Stomach (tissue), 4 donors: Measurements from ENCODE around the gene TM9SF2.

Experiments used
- POLR2A ChIP-seq, 4 donors: fragments of 450-650 bp; IDR thresholded peaks; one replicate each; pipeline ENCODE4 v1.6.1; 2016; ENCODE audit warnings: antibody characterized with exemption in 4 of 4, control low read depth in 2 of 4, mild to moderate bottlenecking in 1 of 4, moderate library complexity in 1 of 4
- POLR2AphosphoS5 ChIP-seq, 3 donors: sonication (generic); formaldehyde crosslinking; IDR thresholded peaks; one replicate each; pipeline ENCODE4 v1.6.1; 2016; ENCODE audit warnings: antibody characterized with exemption in 3 of 3
- TF ChIP-seq, protein P1 (sequence below), 7 experiments: fragments of 450-650 bp in 4 of 7; fragments of 200-600 bp in 3 of 7; sonication (generic) in 3 of 7; IDR thresholded peaks; one replicate each; pipeline ENCODE4 v1.5.1; 2016 to 2019; ENCODE audit warnings: antibody characterized with exemption in 7 of 7, control low read depth in 2 of 7, mild to moderate bottlenecking in 1 of 7

DNA sequence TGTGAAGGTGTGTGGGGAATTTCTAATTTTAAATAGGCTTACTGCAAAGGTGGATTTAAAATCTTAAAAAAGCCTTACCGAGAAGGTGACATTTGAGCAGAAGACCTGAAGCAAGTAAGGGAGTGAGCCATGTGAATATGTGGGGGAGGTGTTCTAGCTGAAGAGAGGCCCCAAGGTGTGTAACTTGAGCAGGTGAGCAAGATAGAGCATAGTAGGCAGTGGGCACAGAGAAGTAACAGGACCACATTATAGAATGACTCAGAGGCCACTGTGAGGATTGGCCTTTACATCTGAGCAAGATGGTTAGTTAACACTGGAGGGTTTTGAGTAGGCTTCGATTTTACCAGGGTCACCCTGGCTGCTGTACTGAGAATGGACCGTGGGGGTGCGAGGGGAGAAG lies 22.6 kb downstream of the TM9SF2 start:
- TF ChIP-seq, protein P1, sequence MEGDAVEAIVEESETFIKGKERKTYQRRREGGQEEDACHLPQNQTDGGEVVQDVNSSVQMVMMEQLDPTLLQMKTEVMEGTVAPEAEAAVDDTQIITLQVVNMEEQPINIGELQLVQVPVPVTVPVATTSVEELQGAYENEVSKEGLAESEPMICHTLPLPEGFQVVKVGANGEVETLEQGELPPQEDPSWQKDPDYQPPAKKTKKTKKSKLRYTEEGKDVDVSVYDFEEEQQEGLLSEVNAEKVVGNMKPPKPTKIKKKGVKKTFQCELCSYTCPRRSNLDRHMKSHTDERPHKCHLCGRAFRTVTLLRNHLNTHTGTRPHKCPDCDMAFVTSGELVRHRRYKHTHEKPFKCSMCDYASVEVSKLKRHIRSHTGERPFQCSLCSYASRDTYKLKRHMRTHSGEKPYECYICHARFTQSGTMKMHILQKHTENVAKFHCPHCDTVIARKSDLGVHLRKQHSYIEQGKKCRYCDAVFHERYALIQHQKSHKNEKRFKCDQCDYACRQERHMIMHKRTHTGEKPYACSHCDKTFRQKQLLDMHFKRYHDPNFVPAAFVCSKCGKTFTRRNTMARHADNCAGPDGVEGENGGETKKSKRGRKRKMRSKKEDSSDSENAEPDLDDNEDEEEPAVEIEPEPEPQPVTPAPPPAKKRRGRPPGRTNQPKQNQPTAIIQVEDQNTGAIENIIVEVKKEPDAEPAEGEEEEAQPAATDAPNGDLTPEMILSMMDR (IDR thresholded peaks at IDR 0.05): no peak
- TF ChIP-seq POLR2AphosphoS5 (IDR thresholded peaks at IDR 0.05) (no peak), POLR2A (IDR thresholded peaks at IDR 0.05) (no peak)
